Esophagus muscularis mucosa (tissue), 4 donors: ENCODE measurements around the gene SLAMF7. TPM values are rescaled to one million over a fixed set of nuclear protein-coding genes. Genes with fewer than 3 reads are reported as not detected.

Experiments used
- DNase-seq: peaks from one replicate; pipeline ENCODE4 v3.0.0-alpha.2; 2017; ENCODE audit errors: extremely low spot score
- H3K27ac ChIP-seq, 4 donors: fragments of 200-600 bp; sonication (generic); replicated peaks in 1 of 4; 1 replicate in 3 of 4; 2 replicates in 1 of 4; pipeline ENCODE4 v1.5.1; 2016 to 2019; ENCODE audit warnings: mild to moderate bottlenecking in 1 of 4
- H3K27me3 ChIP-seq, 4 donors: fragments of 200-600 bp; sonication (generic); one replicate each; pipeline versions ENCODE4 v1.5.1 to v1.6.0; 2016 to 2019
- H3K36me3 ChIP-seq, 4 donors: fragments of 200-600 bp; sonication (generic); one replicate each; pipeline ENCODE4 v1.5.1; 2016 to 2019
- H3K4me1 ChIP-seq, 4 donors: fragments of 200-600 bp; sonication (generic); one replicate each; pipeline ENCODE4 v1.5.1; 2016 to 2019
- H3K4me3 ChIP-seq, 4 donors: fragments of 200-600 bp; sonication (generic); 1 replicate in 2 of 4; 2 replicates in 2 of 4; pipeline ENCODE4 v1.5.1; 2016 to 2019; ENCODE audit warnings: mild to moderate bottlenecking in 4 of 4, moderate library complexity in 1 of 4
- H3K9me3 ChIP-seq, 4 donors: fragments of 200-600 bp; sonication (generic); 1 replicate in 3 of 4; 2 replicates in 1 of 4; pipeline ENCODE4 v1.5.1; 2016 to 2019
- EP300 ChIP-seq: sonication (generic); formaldehyde crosslinking; IDR thresholded peaks from one replicate; pipeline ENCODE4 v1.6.1; 2017; ENCODE audit warnings: antibody characterized with exemption
- POLR2A ChIP-seq: fragments of 450-650 bp; IDR thresholded peaks from one replicate; pipeline ENCODE4 v1.6.1; 2017; ENCODE audit warnings: antibody characterized with exemption, moderate library complexity, mild to moderate bottlenecking, low read depth
- POLR2AphosphoS5 ChIP-seq, 2 donors: sonication (generic); formaldehyde crosslinking; IDR thresholded peaks; one replicate each; pipeline ENCODE4 v1.6.1; 2017; ENCODE audit warnings: antibody characterized with exemption in 2 of 2
- WGBS: methylation state at CpG from one replicate; pipeline ENCODE4 v1.1.5; 2018; 5-methylcytosine and 5-hydroxymethylcytosine counted together
- intact Hi-C: fragments of 100-400 bp; cut with DNase I; formaldehyde crosslinking; loops from one replicate; pipeline ENCODE4 v1.15.1; 2023
- total RNA-seq, 4 donors: library from RNA; depleted of rRNA; stranded (reverse); fragments of >200 nt; gene quantifications; one replicate each; pipeline versions ENCODE4 v1.1.0 to v1.2.1, GENCODE V29; 2016
- TF ChIP-seq, protein P1 (sequence below), 3 experiments: fragments of 200-600 bp in 2 of 3; fragments of 450-650 bp in 1 of 3; sonication (generic) in 2 of 3; IDR thresholded peaks; one replicate each; pipeline ENCODE4 v1.5.1; 2017 to 2019; ENCODE audit warnings: antibody characterized with exemption in 3 of 3, mild to moderate bottlenecking in 2 of 3, moderate library complexity in 1 of 3

SLAMF7 gene
- total RNA-seq, 4 donors from 2014 or later: 0.06 to 1.3 (median 0.47) TPM

DNA sequence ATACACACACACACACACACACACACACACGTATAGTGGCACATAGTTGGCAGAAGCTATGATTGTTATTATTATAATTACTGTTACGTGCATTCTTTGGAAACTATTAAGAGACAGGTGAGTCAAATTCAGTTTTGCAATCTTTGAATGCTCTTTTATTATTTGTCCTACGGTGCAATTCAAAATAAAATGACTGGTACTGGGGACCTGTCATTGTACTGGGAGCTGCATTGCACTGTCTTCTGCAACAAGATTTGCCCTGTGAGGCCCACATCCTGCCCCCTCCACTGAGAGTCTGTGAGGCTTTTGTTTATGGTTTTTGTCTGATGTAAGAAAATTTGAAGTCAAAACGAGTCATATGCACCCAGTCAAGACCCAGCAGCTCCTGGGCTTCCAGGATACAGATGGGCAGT is 58.8 kb downstream of the SLAMF7 start:
- H3K4me1 ChIP-seq: no peaks in the 10 kb centered on the region
- H3K27me3 ChIP-seq: peaks cover 0 to 3% (median 0%) of the 10 kb centered on the region in 4 donors
- DNase-seq: peak; percentile 81
- H3K36me3 ChIP-seq: no peaks in the 10 kb centered on the region
- intact Hi-C loops: no loop called here
- H3K9me3 ChIP-seq: peaks cover 0 to 10% (median 0%) of the 10 kb centered on the region in 4 donors
- TF ChIP-seq POLR2A (no peak), EP300 (no peak), POLR2AphosphoS5 (IDR thresholded peaks at IDR 0.05) (no peak)
- TF ChIP-seq, protein P1, sequence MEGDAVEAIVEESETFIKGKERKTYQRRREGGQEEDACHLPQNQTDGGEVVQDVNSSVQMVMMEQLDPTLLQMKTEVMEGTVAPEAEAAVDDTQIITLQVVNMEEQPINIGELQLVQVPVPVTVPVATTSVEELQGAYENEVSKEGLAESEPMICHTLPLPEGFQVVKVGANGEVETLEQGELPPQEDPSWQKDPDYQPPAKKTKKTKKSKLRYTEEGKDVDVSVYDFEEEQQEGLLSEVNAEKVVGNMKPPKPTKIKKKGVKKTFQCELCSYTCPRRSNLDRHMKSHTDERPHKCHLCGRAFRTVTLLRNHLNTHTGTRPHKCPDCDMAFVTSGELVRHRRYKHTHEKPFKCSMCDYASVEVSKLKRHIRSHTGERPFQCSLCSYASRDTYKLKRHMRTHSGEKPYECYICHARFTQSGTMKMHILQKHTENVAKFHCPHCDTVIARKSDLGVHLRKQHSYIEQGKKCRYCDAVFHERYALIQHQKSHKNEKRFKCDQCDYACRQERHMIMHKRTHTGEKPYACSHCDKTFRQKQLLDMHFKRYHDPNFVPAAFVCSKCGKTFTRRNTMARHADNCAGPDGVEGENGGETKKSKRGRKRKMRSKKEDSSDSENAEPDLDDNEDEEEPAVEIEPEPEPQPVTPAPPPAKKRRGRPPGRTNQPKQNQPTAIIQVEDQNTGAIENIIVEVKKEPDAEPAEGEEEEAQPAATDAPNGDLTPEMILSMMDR (IDR thresholded peaks at IDR 0.05): no peak
- WGBS: 38% methylated on average over 4 of the region's 4 CpGs
- H3K27ac ChIP-seq: no peak overlapping the region
- H3K4me3 ChIP-seq: no peak overlapping the region

DNA sequence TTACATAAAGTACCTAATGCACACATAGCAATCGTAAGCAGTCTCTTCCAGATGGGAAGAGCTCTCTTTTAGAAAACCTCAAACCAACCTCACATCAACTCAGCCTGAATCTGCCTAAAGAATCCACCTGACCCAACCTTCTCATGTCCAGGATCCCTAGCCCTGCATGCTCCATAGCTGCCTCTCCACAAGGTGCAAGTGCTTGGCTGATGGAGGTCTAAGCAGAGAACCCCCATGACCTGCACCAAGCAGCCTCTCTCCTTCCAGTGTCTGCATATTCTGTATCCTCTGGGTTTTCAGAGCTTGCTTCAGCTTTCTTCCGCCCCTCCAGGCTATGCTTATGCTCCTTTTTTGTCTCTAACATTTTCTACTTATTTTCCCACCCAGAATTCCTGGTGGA is 59.4 kb downstream of the SLAMF7 start:
- Histone ChIP-seq H3K4me3 (no peak overlapping the region), H3K9me3 (peaks cover 0 to 10% (median 0%) of the 10 kb centered on the region in 4 donors), H3K4me1 (no peaks in the 10 kb centered on the region), H3K27me3 (peaks cover 0 to 3% (median 0%) of the 10 kb centered on the region in 4 donors), H3K36me3 (no peaks in the 10 kb centered on the region), H3K27ac (no peak overlapping the region)
- DNase-seq: peak; percentile 64
- TF ChIP-seq EP300 (no peak), POLR2A (no peak), POLR2AphosphoS5 (IDR thresholded peaks at IDR 0.05) (no peak)
- TF ChIP-seq, protein P1 (IDR thresholded peaks at IDR 0.05): no peak
- 85% methylated on average over 2 of the region's 2 CpGs for WGBS
- intact Hi-C loops: no loop called here

DNA sequence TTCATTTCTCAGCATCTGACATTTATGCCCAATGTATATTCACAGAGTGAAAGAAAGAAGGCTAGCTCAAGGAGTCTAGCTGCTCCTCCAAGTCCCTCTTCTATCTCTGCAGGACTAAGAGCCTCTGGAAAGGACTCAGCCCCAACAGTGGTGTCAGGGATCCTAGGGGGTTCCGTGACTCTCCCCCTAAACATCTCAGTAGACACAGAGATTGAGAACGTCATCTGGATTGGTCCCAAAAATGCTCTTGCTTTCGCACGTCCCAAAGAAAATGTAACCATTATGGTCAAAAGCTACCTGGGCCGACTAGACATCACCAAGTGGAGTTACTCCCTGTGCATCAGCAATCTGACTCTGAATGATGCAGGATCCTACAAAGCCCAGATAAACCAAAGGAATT is 60.6 kb downstream of the SLAMF7 start:
- no peak for TF ChIP-seq POLR2A
- no peak for TF ChIP-seq EP300
- TF ChIP-seq POLR2AphosphoS5 (IDR thresholded peaks at IDR 0.05): no peak
- TF ChIP-seq, protein P1 (IDR thresholded peaks at IDR 0.05): no peak
- peaks cover 0 to 3% (median 0%) of the 10 kb centered on the region in 4 donors for H3K27me3 ChIP-seq
- no peak overlapping the region for H3K4me3 ChIP-seq
- H3K9me3 ChIP-seq: peaks cover 0 to 10% (median 0%) of the 10 kb centered on the region in 4 donors
- no peaks in the 10 kb centered on the region for H3K4me1 ChIP-seq
- DNase-seq: peak; percentile 77
- H3K36me3 ChIP-seq: no peaks in the 10 kb centered on the region
- no peak overlapping the region for H3K27ac ChIP-seq
- intact Hi-C loops: no loop called here
- WGBS: 89% methylated on average over 5 of the region's 5 CpGs

DNA sequence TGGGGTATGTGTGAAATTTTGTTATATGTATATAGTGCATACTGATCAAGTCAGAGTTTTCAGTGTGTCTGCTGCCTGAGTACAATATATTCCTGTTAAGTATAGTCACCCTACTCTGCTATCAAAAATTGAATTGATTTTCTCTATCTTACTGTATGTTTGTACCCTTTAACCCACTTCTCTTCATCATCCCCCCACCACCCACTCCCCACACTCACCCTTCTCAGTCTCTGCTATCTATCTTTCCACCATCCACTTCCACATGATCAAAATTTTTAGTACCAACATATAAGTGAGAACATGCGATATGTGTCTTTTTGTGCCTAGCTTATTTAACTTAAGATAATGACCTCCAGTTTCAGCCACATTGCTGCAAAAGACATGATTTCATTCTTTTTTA is 61.1 kb downstream of the SLAMF7 start:
- Histone ChIP-seq H3K27ac (no peak overlapping the region), H3K4me1 (no peaks in the 10 kb centered on the region), H3K36me3 (no peaks in the 10 kb centered on the region), H3K9me3 (peaks cover 0 to 10% (median 0%) of the 10 kb centered on the region in 4 donors), H3K27me3 (peaks cover 0 to 3% (median 0%) of the 10 kb centered on the region in 4 donors), H3K4me3 (no peak overlapping the region)
- intact Hi-C loops: no loop called here
- DNase-seq: no peak
- 95% methylated on average over 1 of the region's 1 CpG for WGBS
- TF ChIP-seq EP300: no peak
- TF ChIP-seq POLR2AphosphoS5 (IDR thresholded peaks at IDR 0.05): no peak
- no peak for TF ChIP-seq POLR2A

DNA sequence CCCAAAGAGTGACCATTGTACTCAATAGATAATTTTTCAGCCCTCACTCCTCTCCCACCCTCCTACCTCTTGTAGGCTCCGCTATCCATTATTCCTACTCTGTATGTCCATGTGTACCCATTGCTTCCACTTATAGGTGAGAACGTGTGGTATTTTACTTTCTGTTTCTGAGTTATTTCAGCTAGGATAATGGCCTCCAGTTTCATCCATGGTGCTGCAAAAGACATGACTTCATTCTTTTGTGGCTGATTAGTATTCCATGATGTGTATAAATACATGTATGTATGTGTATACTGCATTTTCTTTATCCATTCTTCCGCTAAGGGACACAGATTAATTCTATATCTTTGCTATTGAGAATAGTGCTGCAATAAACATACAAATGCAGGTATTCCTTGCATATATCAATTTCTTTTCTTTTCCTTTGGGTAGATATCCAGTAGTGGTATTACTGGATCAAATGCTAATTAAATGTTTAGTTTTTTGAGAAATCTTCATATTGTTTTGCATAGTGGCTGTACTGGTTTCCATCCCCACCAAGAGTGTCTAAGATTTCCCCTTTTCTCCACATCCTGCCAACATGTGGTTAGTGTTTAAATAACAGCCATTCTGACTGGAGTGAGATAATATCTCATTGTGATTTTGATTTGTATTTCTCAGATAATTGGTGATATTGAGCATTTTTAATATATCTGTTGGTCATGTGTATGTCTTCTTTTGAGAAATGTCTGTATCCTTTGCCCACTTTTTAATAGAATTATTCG is 61.8 kb downstream of the SLAMF7 start:
- Histone ChIP-seq H3K27ac (no peak overlapping the region), H3K9me3 (peaks cover 0 to 6% (median under 1%) of the 10 kb centered on the region in 4 donors), H3K36me3 (no peaks in the 10 kb centered on the region), H3K4me1 (no peaks in the 10 kb centered on the region), H3K27me3 (peaks cover 0 to 3% (median 0%) of the 10 kb centered on the region in 4 donors), H3K4me3 (no peak overlapping the region)
- TF ChIP-seq, protein P1 (IDR thresholded peaks at IDR 0.05): no peak
- TF ChIP-seq EP300: no peak
- TF ChIP-seq POLR2A: no peak
- TF ChIP-seq POLR2AphosphoS5 (IDR thresholded peaks at IDR 0.05): no peak
- no peak for DNase-seq
- intact Hi-C loops: no loop called here
- 56% methylated on average over 4 of the region's 4 CpGs for WGBS
